HG03558 (cell line): ENCODE measurements around the gene PCDH10.

Experiments used
- ATAC-seq: cut with Tn5 transposase; IDR thresholded peaks from one replicate; pipeline ENCODE4 v1.9.1; 2021; ENCODE audit warnings: moderate number of reproducible peaks; ENCODE audit not compliant: unreplicated experiment; ENCODE audit errors: extremely low read depth

Gene PCDH10, protein sequence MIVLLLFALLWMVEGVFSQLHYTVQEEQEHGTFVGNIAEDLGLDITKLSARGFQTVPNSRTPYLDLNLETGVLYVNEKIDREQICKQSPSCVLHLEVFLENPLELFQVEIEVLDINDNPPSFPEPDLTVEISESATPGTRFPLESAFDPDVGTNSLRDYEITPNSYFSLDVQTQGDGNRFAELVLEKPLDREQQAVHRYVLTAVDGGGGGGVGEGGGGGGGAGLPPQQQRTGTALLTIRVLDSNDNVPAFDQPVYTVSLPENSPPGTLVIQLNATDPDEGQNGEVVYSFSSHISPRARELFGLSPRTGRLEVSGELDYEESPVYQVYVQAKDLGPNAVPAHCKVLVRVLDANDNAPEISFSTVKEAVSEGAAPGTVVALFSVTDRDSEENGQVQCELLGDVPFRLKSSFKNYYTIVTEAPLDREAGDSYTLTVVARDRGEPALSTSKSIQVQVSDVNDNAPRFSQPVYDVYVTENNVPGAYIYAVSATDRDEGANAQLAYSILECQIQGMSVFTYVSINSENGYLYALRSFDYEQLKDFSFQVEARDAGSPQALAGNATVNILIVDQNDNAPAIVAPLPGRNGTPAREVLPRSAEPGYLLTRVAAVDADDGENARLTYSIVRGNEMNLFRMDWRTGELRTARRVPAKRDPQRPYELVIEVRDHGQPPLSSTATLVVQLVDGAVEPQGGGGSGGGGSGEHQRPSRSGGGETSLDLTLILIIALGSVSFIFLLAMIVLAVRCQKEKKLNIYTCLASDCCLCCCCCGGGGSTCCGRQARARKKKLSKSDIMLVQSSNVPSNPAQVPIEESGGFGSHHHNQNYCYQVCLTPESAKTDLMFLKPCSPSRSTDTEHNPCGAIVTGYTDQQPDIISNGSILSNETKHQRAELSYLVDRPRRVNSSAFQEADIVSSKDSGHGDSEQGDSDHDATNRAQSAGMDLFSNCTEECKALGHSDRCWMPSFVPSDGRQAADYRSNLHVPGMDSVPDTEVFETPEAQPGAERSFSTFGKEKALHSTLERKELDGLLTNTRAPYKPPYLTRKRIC

DNA sequence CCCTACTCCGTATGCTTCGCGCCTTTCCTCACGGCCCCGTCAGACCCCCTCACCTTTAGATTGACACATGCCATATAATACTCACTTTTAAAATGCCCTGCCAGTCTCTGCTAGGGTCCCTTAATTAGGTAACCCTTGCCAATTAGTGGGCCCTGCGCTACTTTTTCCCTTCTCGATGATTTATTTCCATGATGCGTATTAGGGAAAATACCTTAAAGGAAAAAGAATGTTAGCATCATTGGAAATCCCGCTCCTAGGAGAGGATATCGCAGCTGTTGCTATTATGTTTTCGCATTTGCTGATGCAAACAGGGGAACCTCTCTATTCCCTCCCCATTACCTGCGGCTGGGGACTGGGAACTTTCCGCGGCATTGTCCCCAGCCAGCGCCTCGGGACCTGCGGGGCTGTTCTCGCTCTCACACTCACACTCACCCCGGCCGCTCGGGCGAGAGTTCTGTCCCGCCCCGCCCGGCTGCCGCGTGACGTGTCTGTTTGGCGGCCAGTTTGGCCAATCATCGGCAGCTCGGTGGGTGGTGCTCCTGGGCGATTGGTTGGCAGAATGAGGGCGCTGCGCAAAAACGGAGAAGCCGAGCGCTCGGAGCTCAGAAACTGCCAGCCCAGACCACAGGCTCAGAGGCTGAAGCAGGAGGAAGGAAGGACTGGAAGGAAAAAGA lies at the start of gene PCDH10:
Gene PCDH10, plus strand, starts transcription at position 605 of the 674 bp plus-strand sequence. CDS start 847 bp downstream, outside the sequence.
- ATAC-seq = peak; percentile 76

DNA sequence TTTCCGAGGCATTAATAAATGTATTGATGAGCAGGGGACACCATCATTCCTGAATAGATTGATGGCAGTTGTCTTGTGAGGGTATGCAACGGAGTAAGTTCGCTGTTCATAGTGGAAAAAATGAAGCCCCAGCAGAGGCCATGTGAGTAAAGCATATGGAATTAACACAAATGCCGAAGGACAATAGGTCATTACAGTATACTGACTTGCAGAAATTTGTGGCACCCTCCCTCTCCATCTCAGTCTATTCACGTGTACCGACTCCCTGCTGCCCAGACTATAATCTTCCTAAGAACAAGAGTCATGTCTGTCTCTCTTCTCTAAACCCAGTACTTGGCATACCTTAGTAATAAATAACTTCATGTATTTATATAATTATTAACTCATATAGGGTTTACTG lies 47.1 kb upstream of the PCDH10 start:
- ATAC-seq = no peak

DNA sequence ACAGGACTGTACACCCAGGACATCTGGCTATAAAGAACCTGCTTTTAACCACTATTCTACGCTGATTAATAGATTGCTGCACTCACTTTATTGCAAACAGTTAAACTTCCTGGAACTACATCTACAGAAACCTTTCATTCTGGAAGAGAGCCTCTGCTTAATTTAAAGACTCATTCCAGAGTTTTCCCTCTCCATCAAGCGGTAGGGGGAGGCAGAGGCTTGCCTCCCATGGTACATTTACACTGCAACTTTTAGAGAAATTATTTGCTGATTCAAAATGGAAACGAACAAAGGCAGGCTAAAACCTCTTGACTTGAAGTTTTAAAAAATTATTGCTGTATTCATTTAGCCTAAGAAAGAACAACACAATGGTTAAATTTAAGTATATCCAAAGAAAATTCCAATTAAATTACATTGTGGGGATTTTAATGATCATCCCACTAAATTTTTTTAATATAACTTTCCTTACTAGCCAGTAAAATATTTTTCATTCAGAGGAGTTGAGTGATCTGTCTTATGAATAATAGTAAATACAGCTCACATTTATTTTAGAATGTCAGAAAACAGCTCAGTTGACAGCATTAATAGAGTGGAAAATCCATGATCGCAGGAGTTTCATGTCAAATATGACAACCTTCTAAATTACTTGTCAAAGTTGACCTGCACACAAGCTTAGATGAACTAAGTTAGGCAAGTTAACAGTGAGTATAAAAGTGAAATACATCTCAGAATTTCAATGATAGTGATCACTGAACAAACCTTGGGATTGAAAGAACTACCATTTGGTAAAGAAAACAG lies 46.3 kb upstream of the PCDH10 start:
- no peak for ATAC-seq

DNA sequence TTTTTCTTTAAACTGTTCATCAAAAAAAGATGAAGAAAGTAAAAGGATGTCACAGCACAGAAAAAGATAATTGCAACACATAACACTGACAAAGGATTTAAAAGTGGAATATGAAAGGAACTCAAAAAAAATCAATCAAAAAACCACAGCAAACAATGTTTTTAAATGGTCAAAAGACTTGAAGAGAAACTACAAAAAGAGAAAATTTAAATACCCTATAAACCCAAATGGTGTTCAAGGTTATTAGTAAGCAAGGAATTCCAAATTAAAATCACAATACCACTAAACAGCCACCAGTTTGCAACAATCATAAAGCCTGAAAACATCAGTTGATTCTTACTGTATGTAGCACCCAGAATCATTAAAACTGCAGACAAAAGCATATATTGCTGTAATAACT lies 36.5 kb upstream of the PCDH10 start:
- no peak for ATAC-seq

DNA sequence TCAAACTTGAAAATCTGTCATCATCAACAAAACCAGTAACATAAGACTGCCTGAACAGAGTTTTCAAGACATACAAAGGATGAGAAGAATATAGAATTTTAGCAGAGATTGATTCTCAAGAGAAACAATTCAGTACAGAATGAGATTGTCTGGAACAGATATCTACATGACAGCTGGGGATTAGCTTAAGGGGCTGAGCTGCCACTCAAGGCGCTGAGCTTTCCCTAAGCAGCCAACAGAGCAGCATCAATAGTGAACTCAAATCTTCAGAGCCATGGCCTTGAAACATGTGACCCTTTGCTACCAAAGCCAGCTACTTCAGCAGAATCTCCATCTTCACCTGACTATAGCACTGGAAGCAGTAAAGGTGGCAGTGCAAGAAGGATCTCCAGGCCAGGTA lies 24.3 kb upstream of the PCDH10 start:
- ATAC-seq = no peak

DNA sequence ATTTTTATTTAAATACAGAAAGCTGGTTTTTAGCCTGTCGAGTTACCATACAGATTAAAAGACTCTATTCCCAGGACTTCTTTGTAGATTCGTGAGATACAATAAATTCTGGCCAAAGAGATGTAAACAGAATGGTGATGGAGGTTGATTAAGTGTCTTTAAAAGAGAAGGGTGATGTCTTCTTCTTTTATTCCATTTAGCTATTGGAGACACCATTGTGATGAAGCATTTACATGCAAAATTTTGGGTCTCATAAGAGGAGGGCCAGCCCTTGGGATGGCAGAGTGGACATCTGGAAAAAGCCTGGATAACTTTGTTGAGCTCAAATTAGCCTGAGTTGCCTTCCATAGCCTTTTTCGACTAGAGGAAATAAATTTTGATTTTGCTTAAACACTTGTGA lies 21.6 kb upstream of the PCDH10 start:
- no peak for ATAC-seq

DNA sequence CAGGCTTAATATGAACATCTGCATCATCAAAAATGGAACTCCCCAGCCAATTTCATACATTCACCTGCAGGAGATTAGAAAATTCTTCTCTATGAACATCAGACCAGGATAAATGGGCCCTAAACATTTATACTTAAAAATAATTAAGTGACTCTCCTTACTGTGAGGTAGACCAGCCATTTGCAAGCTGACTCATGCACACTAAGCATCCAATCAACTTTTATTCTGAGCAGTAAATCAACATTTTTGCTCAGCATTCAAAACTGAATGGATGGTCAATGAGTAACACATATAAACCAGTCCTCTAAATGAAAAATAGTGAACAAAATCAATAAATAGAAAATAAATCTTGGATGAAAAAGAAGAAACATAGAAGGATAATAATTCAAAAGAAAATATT lies 19.9 kb upstream of the PCDH10 start:
- ATAC-seq = no peak

DNA sequence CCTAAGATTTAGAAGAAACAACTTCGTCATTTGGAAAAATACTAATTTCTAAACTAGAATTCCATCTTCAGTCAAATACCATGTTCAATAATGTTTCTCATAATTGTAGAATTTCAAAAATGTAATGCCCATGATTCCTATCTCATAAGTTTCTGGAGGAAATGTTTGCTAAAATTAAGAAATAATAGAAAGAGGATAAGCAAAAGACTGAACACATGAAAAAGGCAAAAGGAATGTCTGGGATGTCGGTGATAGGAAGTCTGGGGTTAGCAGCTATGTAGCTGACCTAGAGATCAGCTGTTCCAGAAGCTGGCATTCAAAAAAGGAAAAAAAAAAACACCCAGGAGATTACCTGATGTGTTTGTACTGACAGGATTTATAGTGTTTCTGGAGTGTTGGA lies 18.9 kb upstream of the PCDH10 start:
- no peak for ATAC-seq

DNA sequence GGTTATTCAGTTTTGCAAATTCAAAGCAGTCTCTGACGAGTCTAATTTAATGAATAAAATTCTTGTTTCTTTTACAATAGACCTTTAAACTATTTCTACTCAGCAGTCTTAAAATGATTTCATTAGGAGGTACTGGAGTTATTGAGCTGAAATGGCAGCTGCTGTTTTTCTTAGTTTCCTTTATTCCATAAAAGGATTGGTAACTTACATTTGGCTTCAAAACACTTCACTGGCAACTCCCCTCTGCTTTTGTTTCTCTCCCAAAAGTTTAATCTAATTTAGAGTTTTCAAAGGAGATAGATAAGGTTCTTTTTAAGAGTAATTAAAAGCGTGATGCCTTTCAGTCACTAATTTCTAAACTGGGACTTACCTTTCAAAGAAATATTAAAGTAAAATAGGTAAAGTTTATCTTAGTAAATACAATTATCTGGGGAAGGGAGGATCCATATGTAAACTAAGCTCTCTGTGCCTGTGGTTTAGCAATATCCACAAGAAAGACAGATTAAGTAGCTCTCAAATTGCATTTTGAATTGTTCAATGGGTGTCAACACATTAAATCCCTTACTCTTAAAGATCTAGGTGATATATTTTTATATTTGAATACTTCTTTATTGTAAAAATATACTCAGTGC lies 17.1 kb upstream of the PCDH10 start:
- ATAC-seq = no peak

DNA sequence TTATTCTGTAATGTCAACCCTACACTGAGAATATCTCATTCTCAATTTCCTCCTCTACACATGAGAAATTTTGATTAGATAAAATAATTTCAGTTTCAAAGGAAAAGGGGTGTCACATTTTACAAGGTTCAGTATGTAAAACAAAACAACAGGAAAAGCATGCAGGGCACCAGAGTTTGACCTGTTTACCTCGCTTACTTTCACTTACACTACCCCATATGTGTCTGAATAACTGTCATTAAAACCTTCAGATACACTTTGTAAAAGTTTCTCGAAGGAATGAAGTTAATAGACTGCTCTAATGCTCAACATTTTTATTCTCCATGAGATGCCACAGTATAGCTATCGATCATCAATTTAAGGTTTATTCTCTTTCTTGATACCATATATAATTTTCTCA lies 12.3 kb upstream of the PCDH10 start:
- no peak for ATAC-seq

DNA sequence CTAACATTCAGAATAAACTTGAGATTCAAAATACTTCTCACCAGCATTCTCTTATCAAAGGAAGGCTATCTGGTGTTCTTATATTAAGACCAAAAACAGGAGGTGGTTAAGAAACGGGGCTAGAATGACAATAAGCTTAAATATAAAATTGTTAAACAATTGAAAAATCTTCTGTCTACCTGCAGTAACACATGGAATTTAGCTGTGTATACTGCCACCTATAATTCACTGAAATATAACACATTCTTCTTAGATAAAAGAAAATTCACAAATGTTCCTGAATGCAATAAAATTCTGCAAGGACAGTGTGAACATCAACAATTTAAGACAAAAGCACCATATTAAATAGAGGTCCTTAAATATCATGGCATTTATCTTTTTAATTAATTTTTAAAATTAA lies 11.5 kb upstream of the PCDH10 start:
- ATAC-seq = no peak

DNA sequence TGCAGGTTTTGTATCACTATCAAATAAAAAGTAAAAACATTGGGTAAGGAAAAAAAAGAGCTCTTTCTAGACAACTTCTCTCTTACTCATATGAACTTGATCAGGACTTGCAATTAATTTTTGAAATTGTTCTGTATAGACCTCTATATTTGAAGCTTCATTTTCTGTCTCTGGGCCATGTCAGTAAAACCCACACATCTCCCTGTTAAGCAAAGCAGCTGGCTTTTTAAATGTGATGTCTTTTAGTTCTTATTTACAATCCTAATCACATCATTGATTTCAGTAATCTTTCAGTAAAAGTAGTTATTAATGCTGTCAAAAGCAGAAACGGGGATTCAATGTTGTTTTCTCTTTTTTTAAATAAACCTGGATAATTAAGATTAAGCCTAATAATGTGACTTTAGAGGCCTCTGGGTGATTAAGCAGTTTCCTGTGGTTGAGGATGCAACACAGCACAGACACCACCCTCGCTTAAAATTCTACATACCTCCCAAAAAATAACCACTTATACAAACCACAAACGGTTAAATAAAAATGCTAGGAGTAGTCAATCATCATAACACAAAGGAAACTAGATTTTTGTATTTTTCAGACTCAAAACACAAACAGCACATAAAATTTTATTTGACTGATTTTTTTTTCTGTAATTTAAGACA lies 5.2 kb upstream of the PCDH10 start:
- no peak for ATAC-seq

DNA sequence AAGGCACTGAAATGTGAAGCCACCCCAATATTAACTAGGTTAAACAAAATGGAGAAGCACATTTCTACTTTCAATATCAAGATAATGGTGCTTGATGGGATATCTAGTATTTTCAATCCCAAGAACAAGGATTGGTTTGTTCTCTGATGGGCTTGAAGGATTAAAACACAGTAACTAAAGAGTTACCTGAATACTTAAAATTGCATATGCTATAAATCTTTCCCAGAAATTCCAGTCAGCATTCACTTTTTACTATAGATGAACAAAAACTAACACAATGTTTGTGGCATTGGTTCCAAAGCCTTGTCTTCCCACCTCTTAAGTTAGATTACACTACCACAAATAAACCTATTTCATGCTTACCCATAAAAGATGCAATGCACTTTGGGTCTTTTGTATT lies 3.9 kb upstream of the PCDH10 start:
- ATAC-seq = no peak

DNA sequence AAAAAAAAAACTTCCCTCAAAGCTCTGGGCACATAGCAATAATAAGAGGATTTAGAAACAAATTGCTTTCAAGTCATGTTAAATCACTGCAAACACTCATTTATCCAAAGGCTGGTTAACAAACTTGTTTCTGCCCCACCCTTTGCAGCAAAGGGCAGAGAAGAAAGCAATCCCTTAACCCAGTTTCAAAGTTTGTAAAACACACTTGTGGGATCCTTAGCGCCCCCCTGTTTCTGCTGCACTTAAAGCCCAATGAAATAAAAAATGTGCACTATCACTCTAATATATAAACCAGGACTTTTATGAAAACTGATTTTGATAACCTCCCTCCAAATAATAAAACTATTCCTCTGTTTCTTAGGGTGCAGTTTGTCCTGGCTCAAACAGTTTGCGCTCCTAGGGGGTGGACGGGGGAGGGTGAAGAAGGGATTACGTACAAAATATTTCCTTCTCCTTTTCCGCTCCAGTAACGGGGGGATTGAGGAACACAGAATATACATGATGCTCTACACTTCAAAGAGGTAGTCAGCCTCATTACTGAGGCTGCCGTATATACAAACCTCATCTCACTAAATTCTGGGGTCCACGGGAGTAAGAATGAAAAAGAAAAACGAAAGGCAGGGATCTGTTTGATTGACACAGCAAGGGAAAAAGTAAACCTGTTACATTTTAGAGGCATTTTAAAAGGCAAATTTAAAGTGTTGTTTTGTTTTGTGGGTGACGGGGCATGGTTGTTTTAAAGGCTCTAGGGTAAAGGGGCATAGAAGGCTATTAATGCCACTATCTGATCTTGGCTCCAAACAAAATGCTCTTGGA lies 3.1 kb upstream of the PCDH10 start:
- ATAC-seq = no peak

DNA sequence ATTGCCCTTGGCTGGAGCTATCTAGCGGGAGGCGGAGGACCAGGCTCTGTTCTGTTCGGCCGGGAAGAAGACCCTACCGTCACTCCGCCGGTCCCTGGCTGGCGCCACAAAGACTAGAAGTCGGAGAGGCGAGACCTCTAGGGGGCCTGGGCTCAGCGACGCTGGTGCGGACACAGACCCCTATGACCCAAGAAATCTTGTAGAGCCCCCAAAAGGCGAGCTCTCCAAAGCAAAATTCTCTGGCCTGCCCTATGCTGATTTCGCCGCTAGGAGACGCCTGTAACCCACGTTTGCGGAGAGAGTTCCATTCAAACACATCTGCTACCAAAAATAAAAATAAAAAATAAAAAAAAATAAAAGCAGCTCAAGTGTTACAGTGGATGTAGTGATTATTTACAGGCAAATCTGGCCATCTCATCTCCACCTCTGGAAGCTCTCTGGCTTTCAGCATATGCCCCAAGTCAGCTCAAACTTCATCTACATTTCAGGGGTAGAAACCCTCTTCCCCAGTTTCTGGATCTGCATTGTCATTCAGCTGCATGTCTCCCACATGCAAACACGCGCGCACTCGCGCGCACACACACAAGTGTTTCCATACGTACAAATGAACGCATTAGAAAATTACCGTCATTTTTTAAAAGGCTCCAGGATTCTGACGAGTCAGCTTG lies 2.4 kb upstream of the PCDH10 start:
- no peak for ATAC-seq

DNA sequence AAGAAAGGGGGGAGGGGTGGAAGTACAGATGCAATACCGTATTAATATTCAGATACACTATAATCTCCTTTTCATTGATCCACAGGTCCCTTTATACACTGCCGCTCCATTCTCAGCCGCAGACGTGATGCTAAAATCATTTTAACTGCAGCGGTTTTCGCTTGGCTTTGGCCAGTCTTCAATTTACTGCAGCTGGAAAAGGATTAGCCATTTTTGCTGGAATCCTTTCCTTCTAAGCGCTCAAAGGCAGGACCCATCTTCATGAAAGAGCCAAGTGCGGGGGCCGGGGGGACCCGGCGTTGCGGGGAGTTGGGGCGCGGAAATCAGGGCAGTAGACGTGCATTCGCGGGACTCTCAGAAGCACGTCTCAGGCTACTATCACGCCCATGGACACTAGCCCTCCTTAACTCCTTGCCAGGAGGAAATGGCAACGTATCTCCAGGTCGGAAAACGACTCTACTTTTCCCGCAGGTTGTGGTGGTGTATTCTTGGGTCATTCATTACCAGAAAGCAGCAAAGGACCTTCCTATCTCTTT lies 1.7 kb upstream of the PCDH10 start:
- no peak for ATAC-seq
